ENCODE results near the gene CTSZ.

Gene CTSZ

DNA sequence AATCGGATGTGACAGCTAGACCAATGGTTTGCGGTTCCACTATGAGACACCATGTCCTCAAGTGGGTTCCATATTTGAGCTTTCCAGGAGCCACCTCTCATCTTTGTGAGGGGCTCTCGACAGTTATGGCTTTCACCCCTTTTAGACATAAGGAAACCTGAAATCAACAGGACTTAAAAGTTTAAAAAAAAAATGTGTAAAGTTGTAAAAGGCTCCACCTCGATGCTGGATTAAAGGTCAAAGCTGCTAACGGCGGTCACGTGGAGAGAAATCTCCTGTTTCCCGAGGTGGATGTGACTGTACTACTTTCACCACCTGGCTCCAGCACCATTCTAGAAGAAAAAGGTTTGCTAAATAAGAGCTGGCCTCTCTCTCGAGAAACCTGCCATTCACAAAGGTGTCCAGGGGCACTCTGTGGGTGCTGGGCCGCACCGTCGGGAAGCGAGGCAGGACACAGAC lies 24.5 kb upstream of the CTSZ start:
- no peak for DNase-seq (ENCODE audit: low read depth in 2 of 2)

DNA sequence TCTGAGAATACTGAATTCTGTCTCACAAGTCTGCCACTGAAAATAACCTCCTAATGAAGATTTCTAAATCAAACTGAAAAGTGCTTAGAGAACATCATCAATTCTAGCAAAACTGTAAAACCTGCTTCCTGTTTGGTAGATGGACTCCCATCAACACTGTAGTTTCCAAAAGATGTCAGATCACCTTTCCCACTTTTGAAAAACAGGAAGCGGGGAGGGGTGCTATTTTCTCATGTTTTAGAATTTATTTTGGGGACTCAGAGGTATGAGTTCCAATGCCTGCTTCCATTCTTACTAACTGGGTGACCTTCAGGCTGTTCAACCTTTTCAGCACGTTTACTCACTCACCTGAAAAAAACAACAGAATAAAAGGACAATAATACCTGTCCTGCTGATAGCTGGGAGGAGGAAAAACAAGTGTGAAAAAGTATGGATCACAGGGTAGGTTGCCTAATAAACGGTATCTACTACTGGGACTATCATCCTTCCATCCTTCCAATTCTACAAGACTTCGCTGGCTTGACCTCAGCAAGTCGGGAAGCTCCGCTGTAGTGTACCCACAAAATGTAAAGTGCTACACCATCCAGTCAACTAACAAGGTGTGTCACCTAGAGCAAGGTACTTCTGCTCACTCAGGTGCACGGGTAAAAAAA lies 24.0 kb upstream of the CTSZ start:
- DNase-seq (ENCODE audit: low read depth in 2 of 2) = no peak

DNA sequence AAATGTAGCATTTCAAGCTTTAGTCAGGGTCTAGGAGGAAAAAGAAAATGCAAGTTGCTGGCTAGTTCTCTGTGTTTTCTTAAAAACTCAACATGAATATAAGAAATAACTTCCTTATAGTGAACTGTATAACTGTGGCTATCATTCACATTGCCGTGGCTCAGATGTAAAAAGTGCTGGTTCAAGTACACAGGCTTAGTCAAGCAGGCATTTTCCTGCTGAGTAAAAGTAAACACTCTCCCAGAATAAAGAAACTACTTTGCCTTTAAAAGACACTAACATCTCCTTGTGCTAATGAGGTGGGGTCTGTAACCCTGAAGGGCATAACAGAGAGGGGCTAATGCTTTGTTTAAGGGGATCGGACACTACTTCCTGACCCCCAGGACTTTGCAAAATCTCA lies 21.8 kb upstream of the CTSZ start:
- DNase-seq (ENCODE audit: low read depth in 2 of 2) = no peak

DNA sequence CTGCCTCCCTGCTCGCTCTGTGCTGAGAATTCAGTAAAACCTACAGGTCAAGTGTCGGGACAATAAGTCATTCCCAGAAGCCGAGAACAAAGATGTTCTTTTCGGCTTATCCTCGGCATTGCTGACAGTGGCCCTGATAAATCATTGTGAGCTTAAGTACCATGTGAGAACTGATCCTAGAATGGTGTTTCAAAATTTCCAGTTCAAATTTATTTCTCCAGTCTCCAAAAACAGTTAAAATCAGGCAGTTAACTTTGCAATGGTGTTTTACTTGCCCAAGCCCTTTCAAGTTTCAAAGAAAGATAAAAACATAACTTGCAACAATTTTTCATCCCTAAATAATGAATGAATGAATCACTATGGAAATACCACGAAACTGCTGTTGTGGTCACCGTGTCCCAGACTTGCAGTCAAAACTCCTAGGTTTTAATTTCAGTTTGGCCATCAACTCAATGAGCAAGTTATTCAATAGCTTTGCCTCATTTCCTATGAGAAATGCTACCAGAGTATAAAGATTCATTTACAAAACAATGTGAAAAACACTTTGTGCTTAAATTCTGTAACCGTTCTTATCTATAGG lies 20.8 kb upstream of the CTSZ start:
- DNase-seq (ENCODE audit: low read depth in 2 of 2) = no peak

GRCh38 chr20:59026904-59027740 lies 20.1 kb upstream of the CTSZ start:
- DNase-seq (ENCODE audit: low read depth in 2 of 2) = no peak

DNA sequence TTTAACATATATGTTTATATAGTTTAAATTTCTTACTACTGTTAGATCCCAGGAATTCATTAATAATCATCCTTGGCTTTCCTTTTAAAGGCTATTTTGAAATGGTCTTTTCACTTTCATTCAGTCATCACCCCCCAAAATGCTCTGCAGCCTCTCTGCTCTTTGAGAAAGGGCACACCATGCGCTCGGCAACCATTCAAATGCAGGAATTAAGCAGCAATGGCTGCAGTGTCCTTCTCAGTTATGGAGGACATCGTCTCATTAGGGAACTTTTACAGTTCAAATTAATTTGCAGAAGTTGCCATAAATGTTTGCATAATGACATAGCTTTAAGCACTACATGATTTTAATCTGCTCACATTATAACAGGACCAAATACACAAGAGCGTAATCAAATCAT lies 18.5 kb upstream of the CTSZ start:
- DNase-seq (ENCODE audit: low read depth in 2 of 2) = no peak

GRCh38 chr20:59025086-59025485 lies 18.0 kb upstream of the CTSZ start:
- DNase-seq (ENCODE audit: low read depth in 2 of 2) = no peak

DNA sequence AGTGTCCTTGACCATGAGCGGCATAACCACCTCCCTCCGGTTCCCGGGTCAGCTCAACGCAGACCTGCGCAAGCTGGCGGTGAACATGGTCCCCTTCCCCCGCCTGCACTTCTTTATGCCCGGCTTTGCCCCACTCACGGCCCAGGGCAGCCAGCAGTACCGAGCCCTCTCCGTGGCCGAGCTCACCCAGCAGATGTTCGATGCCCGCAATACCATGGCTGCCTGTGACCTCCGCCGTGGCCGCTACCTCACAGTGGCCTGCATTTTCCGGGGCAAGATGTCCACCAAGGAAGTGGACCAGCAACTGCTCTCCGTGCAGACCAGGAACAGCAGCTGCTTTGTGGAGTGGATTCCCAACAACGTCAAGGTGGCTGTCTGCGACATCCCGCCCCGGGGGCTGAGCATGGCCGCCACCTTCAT lies 17.1 kb upstream of the CTSZ start:
- no peak for DNase-seq (ENCODE audit: low read depth in 2 of 2)

DNA sequence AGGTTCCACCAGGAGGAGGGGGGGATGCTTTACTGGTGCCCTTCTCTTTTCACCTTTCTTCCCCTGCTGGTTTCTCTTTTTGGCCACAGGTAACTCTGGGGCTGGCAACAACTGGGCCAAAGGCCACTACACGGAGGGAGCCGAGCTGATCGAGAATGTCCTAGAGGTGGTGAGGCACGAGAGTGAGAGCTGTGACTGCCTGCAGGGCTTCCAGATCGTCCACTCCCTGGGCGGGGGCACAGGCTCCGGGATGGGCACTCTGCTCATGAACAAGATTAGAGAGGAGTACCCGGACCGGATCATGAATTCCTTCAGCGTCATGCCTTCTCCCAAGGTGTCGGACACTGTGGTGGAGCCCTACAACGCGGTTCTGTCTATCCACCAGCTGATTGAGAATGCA lies 16.6 kb upstream of the CTSZ start:
- DNase-seq (ENCODE audit: low read depth in 2 of 2) = no peak

GRCh38 chr20:59022754-59023153 lies 15.7 kb upstream of the CTSZ start:
- no peak for DNase-seq (ENCODE audit: low read depth in 2 of 2)

DNA sequence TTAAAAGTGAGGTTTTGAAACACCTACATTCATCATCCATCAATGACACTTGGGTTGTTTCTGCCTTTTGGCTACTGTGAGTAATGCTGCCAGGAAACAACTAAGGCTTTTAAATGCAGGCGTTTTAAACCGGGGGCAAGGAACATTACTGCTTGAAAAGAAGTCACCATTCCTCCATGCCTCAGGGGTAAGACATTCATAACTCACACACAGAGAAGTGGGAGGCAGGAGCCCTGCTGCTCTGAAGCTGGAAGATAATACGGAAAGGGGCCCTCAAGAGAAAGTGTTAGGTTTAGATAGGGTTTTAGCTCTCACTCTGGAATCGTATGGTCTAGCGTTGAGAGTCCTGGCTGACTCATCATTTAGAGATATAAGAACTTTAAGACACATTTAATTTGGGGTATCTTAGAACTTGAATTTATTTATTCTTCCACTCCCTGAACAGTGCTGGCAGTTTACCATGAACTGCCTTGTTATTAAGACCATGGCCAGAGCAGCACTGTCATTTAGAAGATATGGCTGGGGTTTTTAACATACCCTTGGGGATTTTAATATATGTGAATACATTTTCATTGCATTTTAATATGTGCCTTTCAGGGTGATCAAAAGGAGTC lies 14.0 kb upstream of the CTSZ start:
- no peak for DNase-seq (ENCODE audit: low read depth in 2 of 2)

- no peak for DNase-seq (ENCODE audit: low read depth in 2 of 2)
Observed at GRCh38 chr20:59019217-59019616, 12.2 kb upstream of the CTSZ start, which contains the start of gene TUBB1. TUBB1 (plus strand) TSS chr20:59019429; CDS start chr20:59019523, 94 bp downstream.

DNA sequence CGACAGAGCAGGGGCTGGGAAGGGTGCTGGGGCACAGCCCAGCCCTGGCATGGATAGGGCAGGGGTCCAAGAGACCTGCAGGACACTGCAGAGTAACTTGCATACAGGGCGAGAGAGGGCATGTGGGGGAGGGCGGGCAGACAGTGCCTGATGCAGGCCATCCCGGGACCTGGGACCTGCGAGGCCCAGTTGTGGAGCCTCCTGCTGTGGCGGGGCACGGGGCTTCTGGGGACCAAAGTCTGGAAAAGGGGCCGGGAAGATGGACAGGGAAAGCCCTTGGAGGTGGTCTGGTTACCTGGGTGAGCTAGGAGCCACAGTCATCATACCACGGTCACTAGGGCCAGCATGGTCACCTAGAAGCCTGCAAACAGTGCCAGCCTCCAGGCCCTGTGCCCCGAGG lies 11.8 kb upstream of the CTSZ start:
- DNase-seq (ENCODE audit: low read depth in 2 of 2) = no peak

GRCh38 chr20:59017493-59018231 lies 10.6 kb upstream of the CTSZ start:
- no peak for DNase-seq (ENCODE audit: low read depth in 2 of 2)

DNA sequence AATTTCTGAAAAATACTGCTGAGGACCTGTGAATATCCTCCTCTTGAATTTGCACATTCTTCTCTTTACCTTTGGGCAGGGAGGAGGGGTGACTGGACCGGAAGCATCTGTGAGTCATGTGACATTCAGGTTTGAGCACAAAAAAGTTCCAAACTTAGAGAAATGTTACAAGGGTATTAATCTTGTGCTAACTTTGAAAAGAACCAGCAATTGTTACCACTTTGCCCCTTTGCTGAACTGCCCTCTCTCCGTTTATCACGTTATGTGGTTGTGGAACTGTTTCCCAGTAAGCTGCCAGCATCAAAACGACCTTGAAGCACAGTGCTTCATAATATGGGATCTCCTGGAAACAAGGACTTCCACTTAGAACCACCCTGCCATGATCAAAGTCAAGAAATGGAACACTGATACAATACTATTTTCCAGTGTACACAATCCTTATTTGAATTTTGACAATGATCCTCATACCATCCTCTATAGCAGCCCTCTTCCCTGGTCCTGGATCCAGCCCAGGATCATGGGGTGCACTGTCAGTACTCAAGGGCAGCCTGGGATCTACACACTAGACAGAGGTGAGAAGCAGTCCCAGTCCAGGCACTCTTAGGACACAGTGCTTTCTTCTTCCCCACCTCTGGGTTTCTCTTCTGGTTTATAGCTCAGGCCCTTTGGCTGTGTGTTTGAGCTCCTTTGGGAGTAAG lies 9.9 kb upstream of the CTSZ start:
- DNase-seq (ENCODE audit: low read depth in 2 of 2) = no peak

- DNase-seq (ENCODE audit: low read depth in 2 of 2) = no peak
Observed at GRCh38 chr20:59015812-59016711, 9.0 kb upstream of the CTSZ start.

GRCh38 chr20:59015411-59015810 lies 8.4 kb upstream of the CTSZ start:
- DNase-seq (ENCODE audit: low read depth in 2 of 2) = no peak

DNA sequence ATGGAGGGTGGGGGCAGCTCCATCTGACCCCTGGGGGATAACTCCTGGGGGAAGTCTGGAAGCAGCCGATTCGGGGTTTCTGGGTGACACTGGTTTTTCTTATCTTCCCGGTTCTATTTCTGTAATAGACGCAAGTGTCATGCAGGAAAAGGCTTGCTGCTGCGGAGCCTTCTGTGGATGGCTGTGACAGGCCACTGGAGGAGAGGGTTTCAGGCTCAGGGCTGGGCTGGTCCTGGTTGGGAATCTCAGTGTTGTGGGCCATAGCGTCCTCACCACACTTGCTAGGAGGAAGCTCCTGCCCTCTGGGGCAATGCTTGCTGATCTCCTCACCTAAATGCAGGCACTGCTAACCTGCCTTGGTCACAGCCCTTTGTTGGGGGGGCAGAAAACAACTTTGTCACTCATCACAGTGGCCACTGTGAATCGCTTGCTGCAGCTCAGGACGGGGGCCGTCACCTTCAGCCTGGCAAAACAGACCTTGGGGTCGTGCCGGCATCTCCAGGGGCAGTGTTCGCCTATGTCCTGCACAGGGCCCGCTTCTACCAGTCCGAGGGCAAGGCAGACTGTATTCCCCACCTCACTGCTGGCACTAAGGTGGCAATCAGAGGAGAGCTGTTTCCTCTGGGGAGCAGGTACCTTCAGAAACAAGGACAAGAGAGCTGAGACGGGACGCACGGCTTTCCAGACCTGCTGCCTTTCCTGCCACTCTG lies 7.8 kb upstream of the CTSZ start:
- DNase-seq (ENCODE audit: low read depth in 2 of 2) = no peak

- no peak for DNase-seq (ENCODE audit: low read depth in 2 of 2)
Observed at GRCh38 chr20:59013959-59014608, 7.0 kb upstream of the CTSZ start.
